GM18868 (cell line): ENCODE measurements around the gene FOXP1.

Source experiments
- ATAC-seq: cut with Tn5 transposase; IDR thresholded peaks from one replicate; pipeline ENCODE4 v1.9.1; 2021; ENCODE audit warnings: mild to moderate bottlenecking, moderate library complexity; ENCODE audit not compliant: unreplicated experiment

The FOXP1 gene

DNA sequence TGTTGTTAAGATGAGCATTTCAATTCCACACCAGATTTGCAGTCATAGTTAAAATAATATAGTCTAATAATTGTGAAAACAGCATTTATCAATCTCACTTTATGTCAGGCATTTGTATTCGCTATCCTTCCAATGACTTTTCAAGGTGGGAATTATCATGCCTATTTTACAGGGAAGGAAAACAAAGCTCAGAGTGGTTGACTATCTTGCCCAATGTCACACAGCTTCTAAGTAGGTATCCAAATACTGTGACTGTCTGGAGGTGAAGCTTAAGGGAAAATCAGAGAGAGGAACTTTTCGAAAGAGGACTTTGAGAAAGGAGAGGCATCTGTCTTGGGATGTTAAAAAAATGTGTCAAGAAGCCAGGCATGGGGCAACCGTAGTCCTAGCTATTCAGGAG, 443.1 kb downstream of the FOXP1 start:
- no peak for ATAC-seq

DNA sequence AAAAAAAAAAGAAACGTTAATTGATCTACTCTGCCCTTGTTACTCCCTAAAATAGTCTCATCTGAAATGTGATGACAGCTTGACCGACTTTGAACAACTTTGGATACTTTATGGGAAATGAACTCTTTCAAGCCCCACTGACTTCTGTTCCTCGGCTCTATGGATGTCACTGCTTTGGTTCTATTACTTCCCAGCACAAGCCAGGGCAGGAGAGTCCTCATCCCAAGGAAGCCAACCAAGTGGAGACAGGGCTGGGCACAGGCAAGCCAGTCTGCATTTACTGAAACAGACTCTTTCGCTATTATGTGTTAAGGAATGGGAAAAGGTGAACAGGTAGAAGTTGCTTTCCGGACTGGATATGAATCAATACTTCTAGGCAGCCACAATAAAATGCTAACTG, 444.0 kb downstream of the FOXP1 start:
- ATAC-seq = no peak

DNA sequence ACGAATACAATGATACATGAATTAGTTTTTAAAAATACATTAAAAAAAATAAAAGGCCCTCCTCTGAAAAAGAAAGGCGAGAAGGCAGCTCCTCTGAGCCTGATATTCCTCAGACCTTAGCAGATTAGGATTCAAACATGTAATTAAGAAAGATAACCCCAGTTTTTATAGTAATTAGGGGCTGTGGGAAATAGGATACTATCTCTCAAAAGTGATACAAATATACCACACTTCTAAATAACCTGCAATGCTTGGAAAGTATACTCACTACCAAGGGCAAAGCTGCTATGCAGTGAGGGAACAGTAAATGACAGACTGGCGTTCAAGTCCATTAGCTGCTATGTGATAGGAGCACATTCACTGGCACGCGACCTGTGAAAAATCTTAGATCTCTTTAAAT, 445.1 kb downstream of the FOXP1 start:
- ATAC-seq = no peak

DNA sequence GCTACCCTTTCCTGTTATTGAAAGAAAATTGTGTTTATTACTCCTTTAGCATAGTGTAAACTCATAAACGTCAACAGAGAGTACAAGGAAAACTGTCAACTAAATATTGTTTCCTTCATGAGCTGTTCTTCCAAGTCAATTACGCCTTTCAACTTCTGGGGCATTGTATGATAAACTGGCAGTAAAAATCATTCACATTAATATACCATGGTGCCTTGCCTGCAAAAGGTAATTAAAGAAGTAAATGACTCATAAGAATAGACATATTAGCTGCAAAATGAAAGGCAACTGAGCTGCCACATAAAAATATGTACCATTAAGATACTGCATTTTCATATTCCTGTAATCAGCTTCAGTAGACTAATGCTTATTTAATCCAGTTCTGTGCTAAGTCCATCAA, 447.3 kb downstream of the FOXP1 start:
- no peak for ATAC-seq

DNA sequence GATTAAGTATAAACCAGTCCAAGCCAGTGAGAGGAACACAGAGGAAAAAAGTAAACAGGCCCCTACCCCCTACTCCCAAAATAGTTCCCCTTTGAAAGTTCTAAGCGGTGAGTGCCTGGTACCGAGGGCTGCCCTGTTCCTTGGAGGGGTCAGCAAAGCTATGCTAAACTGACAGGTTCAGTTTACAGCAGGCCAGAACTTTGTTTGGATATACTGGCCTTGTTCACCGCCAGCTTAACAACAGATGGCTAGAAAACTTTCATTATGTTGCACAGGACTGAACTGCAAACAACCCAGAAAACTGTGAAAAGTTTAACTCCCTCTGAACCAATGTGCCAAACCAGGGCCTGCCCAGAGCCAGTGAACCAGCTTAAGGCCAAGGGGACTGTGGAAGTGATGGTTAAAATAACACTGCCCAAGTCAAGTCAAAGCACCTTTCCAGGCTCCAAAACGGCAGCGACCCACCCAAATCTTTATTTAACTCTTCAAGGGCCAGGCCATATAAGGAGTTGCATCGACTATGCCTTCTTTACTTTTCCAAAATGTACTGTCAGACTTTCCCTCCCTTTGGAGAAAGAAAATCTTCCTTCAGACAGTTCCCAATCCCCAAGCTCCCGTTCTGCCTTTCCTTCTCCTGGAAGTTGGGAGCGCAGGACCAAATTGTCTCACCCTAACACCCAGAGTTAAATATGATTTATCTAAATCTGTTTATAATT, 448.0 kb downstream of the FOXP1 start:
- ATAC-seq = no peak

DNA sequence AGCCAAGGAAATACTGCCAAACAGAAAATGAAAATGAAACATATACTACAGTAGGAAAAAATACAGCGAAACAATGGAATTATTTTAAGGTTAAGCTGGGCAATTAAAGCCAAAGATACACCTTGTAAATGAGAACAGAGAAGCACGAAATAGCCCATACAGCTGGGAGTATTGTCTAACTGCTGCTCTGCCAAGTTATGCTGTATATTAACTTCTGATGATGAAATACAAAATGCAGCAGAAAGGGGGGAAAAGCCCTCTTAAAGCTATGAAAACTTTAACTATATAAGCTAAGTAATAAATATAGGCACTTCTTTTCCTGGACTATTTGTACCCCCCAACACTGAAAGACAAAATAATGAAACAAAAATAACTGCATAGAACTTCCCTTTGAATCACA, 449.0 kb downstream of the FOXP1 start:
- no peak for ATAC-seq

DNA sequence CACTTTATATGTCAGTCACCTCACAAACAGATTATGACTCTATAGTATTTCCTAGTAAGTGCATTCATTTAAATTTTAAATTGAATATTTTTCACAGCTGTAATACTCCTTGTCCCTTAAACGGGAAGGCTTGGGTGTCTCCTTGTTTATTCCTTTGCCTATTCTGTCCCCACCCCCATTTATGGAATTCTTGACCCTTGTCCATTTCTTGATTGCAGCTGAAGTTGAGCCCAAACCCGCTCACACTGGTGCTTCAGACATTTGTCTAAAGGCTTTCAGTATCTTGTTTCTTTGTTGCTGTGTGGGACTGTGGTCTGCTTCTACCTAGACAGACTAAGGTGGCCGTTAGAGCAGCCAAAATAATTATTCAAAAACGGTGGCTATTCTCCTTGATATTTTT, 449.7 kb downstream of the FOXP1 start:
- ATAC-seq = no peak

DNA sequence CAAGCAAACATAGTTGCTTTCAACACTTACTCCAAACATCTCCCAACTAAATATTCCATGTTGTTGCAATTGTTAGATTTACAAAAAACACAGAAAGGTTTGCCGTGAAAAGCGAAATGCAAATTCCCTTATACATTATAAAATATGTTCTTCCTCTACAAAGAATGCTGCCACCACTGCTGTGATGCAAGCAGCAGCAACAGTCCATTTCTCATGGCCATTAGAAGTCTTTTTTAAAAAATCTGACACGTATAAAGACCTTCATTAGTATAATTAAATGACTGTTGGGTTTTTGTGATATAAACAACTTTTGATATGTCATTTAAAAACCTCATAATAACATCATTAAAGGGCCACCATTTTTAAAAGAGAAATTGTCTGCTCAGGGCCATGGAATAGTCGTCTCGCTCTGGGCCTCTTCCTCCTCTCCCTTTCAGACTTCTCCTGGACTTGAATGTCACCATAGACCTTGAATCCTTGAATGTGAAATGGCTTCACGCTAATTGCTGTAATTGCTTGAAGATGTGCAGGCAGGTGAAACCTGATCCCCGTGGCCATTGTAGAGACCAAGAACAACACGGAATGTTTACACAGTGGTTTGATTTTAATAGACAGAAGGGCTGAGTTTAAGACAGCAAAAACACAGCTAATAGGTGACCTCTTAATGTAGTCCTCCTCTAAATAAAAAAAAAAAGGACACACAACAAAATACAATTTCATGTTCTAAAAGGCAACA, 450.4 kb downstream of the FOXP1 start:
- no peak for ATAC-seq

DNA sequence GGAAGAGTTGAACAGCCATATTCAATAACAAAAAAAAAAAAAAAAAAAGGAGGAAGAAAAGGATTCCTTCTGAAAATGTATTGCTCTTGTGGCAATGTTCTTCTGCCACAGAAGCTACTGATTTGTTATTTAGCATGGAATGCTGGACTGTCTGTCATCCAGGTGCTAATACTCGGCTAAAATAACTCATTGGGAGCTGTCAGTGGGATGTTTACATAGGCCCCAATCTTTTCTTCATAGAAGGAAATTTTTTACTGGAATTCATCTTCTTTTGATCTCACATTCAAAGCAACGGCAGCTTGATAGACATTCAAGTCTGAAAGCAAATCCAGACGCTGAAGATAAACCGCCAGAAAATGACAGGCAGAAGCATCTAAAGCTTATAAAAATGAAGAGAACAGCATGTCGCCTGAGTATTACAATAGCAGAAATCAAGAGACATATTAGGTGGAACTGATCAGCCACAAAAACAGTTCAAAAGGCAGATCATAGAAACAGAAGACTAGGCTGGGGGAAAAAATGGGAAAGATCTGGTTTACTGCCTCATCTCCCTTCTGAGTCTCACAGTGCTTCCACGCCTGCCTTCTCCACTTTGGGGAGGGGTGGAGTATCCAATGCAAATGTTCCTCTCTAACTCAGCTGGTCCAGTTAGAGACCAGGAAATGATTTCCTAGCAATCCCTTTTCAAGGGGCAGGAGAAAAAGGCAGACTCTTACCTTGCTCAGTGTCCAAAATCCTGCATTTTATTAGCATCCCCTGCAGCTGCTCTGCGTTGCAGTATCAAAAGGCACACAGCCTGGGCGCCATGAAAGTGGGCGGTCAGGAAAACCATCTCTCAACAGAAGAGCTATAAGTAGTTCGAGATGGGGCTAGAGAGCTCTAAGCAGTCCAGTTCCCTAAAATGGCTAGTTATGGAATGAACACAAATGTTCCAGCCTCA, 451.9 kb downstream of the FOXP1 start:
- no peak for ATAC-seq

DNA sequence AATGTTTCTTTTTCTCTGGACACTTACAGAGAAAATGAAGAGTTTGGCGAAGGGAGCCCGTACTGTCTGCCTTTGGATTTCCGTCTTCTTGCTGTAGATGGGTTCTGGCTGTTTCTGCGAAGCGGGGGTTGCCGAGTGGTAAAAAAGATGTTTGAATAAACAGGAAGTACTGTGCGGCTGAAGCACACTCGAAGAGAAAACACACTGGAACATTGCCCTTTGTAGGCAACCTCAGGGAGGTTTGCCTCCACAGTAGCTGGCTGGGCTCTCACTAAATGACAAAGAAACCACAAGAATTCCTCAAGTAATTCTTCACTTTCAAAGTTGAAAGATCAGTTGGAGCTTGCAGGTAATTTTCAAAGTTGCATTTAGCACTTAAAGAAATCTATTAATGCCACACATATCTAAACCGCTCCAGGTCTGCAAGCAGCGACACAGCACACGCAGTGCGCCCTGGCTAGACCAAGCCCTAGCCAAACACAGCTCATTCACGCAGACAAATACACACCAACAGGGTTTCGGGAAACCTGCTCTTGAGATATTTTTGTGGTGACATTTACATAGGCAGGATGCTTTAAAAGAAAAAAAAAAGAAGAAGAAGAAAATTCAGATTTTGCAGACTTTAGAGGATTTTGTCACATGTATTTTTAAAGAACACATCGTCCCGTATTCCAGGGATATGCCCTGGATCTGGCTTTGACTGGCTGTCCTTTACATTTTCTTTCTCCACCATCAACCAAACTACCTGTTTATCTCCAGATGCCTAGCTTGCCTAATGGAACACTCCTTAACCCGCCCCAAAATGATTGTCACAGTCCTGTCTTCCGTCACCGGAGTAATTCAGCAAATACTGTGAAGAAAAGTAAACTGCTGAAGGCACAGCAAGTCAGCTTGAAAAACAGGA, 452.8 kb downstream of the FOXP1 start:
- peak; percentile 76 for ATAC-seq

DNA sequence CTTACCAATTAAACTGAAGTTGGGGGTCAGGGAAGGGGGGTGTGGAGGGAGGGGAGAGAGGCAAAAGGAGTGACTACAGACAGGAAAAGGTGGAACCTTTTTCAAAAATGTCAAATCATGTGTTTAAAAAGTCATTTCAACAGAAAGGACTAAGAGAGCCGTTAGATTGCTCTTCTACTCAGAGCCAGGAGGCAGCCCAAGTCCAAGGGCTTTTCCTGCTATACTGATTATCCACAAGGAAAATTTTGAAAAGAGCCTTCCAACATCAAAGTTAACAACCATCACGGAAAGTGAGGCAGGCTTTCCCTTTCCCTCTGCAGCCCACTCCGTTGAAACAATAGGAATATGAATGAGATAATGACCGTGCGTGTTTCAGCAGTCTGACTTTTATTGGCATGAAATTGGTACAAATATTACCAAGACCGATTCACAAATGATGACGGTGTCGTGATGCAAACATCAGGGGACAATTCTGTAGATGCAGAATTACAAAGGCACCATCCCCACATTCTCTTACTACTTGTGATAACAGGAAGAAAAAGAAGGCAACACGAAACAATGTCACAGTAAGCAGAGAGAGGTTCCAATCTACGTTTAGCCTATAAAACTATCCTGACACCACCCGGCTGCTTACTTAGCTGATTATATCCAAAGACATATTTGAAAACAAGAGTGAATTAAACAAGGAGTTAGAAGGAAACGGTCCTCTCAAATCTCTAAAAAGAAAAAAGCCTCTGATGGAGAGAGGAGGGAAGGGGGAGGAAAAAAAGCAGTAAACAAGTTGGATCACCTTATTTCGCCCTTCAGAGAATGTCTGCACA, 453.7 kb downstream of the FOXP1 start:
- no peak for ATAC-seq

DNA sequence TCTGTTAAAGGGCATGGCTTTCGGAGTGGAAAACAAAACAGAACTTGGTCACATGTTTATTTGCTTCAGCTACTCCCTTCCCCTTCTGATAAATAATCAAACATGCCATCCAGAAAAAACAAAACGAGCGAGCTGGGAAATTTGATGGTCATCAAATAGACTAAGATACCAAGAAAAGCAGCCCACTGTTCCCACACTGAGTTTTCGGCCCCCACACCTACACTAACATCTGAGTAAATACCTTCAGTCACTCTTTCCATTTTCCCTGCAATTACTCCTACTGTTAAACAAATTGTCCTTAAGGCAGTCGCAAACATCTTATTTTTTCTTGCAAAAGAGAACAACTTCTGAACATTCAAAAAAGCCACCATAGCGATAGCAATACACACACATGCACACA, 454.6 kb downstream of the FOXP1 start:
- ATAC-seq = no peak

DNA sequence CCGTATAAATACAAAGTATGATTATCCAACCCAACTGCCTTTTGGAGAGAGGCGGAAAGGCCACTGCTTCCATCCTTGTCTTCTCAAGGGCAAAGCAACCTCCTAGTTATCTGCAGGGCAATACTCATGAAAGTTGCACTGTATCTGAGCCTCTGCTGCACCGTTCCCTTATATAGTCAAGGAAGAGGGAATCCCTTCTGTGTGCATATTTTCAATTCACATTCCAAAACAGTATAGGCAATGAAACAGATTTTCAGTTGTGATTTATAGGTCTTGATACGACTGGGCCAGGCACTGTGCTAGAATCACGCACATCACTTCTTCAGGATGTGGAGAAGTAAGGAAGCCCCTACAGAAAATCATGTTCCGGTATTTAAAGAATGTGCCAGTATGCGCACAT, 455.7 kb downstream of the FOXP1 start:
- ATAC-seq = no peak

DNA sequence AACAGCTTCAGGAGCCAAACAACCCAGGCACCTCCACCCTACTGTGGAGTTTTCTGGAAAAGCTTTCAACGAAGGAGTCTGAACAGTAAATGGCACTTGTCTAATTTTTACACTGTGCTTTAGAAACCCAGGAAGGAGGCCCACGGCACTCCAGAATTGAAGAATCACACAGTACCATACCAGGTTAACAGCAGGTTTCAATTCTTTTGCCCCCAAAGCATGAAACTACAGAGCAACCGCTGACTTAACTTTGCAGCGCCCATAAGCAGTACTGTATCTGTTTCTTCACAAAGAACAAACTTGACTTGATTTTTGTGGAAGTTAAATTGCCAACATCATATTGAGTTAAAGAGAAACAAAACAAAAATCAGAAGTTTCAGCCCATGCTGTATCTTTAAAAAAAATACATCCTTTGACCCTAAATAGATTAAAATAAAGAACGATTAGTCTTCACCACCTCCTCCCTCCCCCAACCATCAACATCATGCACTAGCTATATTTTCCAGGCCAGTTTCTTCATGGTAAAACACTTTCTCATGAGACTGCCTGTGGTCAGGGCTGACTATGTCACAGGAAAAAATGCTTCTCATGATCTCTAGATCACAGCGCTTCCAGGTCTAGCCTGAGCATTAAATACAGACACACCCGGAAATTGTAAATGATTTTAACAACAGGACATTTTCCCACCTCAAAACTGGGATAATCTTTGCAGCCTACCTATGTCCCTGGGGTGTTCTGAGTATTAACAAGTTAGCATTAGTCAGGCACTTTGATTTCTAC, 456.3 kb downstream of the FOXP1 start:
- ATAC-seq = no peak

DNA sequence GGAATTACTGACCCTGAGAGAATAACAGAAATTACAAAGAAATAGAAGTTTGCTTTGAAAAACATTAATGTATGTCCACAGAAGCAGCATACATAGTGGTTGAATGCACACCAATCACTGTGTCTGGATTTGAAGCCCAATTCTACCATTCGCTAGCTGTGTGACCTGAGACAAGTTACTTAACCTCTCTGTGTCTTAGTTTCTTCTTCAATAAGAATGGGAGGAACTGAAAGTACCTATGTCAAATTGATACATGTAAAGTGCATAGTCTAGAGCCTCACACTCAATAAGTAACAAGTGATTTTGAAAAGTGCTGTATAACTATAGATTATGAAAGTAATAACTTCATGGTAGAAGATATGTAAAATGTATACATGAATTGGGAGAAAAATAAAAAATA, 457.8 kb downstream of the FOXP1 start:
- ATAC-seq = no peak

DNA sequence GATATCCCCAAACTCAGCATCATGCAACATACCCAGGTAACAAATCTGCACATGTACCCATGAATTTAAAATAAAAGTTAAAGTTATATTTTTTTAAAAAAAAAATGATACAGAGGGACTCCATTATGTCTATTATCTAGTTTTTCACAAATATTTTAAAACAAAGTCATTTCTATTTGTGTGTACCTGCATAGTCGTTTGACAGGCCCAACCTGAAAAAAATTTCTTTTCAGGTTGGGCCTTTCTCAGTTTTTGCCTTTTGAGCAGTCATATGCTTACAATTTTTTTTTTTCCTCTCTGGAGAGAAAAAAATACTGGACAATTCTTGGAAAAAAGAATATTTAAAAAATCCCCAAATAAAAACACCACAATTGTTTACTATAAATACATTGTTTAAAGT, 459.5 kb downstream of the FOXP1 start:
- ATAC-seq = no peak

DNA sequence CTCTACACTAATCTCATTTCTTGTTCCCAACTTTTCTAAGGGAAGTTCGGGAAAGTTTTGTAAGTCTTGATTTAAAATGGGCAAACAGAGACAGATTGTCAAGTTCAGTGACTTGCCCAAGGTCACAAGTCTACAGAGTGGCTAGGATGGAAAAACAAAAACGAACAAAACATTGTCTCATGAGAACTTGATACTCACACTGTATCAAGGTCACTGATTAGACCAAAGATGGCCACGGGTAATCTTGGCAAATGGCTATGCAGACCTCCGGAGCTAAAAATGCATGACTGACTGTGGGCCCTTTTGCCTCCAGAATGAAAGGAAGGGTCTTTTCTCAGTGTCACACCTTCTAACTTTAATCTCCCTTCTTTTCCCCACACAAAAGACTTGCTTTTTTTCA, 460.9 kb downstream of the FOXP1 start:
- ATAC-seq = no peak

DNA sequence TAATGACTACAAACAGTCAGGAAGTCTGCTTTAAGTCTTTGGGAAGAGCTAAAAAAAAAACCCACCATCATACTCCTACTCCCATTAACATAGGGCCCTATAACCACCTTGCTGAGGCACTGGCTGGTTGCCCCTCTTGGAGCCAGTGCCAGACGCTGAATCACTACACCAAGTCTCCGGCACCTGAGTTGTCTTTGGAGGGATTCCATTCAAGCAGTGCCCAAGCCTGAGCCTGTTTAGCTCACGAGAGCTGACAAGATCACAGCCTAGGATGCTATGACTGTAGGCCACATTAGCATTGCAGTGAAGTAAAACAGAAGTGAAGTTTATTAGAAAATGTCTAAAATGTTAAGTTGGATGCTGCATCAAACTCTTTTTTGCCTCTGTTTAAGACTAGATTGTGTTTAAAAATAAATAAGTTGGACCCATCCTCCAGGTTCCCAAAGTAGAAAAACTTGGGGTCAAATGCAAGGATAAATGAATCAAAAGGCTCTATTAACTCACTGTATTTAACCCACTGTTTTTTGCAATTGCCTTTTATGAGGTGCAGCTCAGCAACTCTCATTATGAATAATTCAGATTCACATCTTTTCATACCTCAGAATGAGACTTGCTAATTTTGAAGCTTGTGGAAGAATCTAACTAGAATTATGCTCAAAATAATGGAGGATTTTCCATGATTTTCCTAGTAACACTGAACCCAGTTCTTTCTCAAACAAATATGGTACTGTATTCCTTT, 461.9 kb downstream of the FOXP1 start:
- ATAC-seq = no peak
